ENCODE results near the gene LCA5L. TPM values are rescaled to one million over a fixed set of nuclear protein-coding genes. Genes with fewer than 3 reads are reported as not detected.
"Not testable (repeated sequence)": the region's sequence is repeated elsewhere in the genome, so short reads cannot be mapped to it uniquely, and the experiment has no call there.

Gene LCA5L
- total RNA-seq, 1 donor from 2014 or later: not detected

- Mint-ChIP-seq H3K4me3 (no peak overlapping the region), H3K9me3 (no peaks in the 10 kb centered on the region), H3K36me3 (ENCODE audit: low read depth) (no peaks in the 10 kb centered on the region), H3K4me1 (ENCODE audit: low read depth) (peaks cover 14% of the 10 kb centered on the region), H3K27ac (no peak overlapping the region), H3K27me3 (ENCODE audit: insufficient read depth) (peaks cover 46% of the 10 kb centered on the region)
- DNase-seq (ENCODE audit: low spot score): peak; percentile 9
- intact Hi-C loops (cut with micrococcal nuclease): no loop called here
Measured at GRCh38 chr21:39441502-39442475, 3.8 kb downstream of the LCA5L start.

GRCh38 chr21:39439232-39439631 lies 6.3 kb downstream of the LCA5L start:
- H3K36me3 Mint-ChIP-seq (ENCODE audit: low read depth): no peaks in the 10 kb centered on the region
- H3K4me3 Mint-ChIP-seq: no peak overlapping the region
- H3K9me3 Mint-ChIP-seq: no peaks in the 10 kb centered on the region
- no peak overlapping the region for H3K27ac Mint-ChIP-seq
- no peak for DNase-seq (ENCODE audit: low spot score)
- peaks cover 46% of the 10 kb centered on the region for H3K27me3 Mint-ChIP-seq (ENCODE audit: insufficient read depth)
- no peaks in the 10 kb centered on the region for H3K4me1 Mint-ChIP-seq (ENCODE audit: low read depth)
- intact Hi-C loops (cut with micrococcal nuclease): no loop called here

- no peaks in the 10 kb centered on the region for H3K9me3 Mint-ChIP-seq
- H3K36me3 Mint-ChIP-seq (ENCODE audit: low read depth): no peaks in the 10 kb centered on the region
- no peak overlapping the region for H3K4me3 Mint-ChIP-seq
- peaks cover 29% of the 10 kb centered on the region for H3K27me3 Mint-ChIP-seq (ENCODE audit: insufficient read depth)
- no peaks in the 10 kb centered on the region for H3K4me1 Mint-ChIP-seq (ENCODE audit: low read depth)
- no peak for DNase-seq (ENCODE audit: low spot score)
- no peak overlapping the region for H3K27ac Mint-ChIP-seq
- intact Hi-C loops (cut with micrococcal nuclease): no loop called here
Measured at GRCh38 chr21:39434950-39435349, 10.6 kb downstream of the LCA5L start.

GRCh38 chr21:39430954-39431353 lies 14.6 kb downstream of the LCA5L start:
- H3K4me1 Mint-ChIP-seq (ENCODE audit: low read depth): no peaks in the 10 kb centered on the region
- no peak for DNase-seq (ENCODE audit: low spot score)
- peaks cover 12% of the 10 kb centered on the region for H3K27me3 Mint-ChIP-seq (ENCODE audit: insufficient read depth)
- H3K27ac Mint-ChIP-seq: no peak overlapping the region
- no peak overlapping the region for H3K4me3 Mint-ChIP-seq
- intact Hi-C loops (cut with micrococcal nuclease): no loop called here
- no peaks in the 10 kb centered on the region for H3K36me3 Mint-ChIP-seq (ENCODE audit: low read depth)
- H3K9me3 Mint-ChIP-seq: no peaks in the 10 kb centered on the region

- no peak for DNase-seq (ENCODE audit: low spot score)
- no peaks in the 10 kb centered on the region for H3K9me3 Mint-ChIP-seq
- no peaks in the 10 kb centered on the region for H3K36me3 Mint-ChIP-seq (ENCODE audit: low read depth)
- intact Hi-C loops (cut with micrococcal nuclease): no loop called here
- H3K4me1 Mint-ChIP-seq (ENCODE audit: low read depth): no peaks in the 10 kb centered on the region
- H3K4me3 Mint-ChIP-seq: no peak overlapping the region
- H3K27ac Mint-ChIP-seq: no peak overlapping the region
- peaks cover 10% of the 10 kb centered on the region for H3K27me3 Mint-ChIP-seq (ENCODE audit: insufficient read depth)
Measured at GRCh38 chr21:39430457-39430856, 15.1 kb downstream of the LCA5L start.

GRCh38 chr21:39430016-39430415 lies 15.6 kb downstream of the LCA5L start:
- no peak overlapping the region for H3K27ac Mint-ChIP-seq
- no peaks in the 10 kb centered on the region for H3K36me3 Mint-ChIP-seq (ENCODE audit: low read depth)
- H3K27me3 Mint-ChIP-seq (ENCODE audit: insufficient read depth): peaks cover 10% of the 10 kb centered on the region
- intact Hi-C loops (cut with micrococcal nuclease): no loop called here
- no peak for DNase-seq (ENCODE audit: low spot score)
- H3K4me3 Mint-ChIP-seq: no peak overlapping the region
- no peaks in the 10 kb centered on the region for H3K9me3 Mint-ChIP-seq
- H3K4me1 Mint-ChIP-seq (ENCODE audit: low read depth): no peaks in the 10 kb centered on the region

- H3K27me3 Mint-ChIP-seq (ENCODE audit: insufficient read depth): peaks cover 10% of the 10 kb centered on the region
- H3K4me1 Mint-ChIP-seq (ENCODE audit: low read depth): no peaks in the 10 kb centered on the region
- H3K36me3 Mint-ChIP-seq (ENCODE audit: low read depth): no peaks in the 10 kb centered on the region
- no peak overlapping the region for H3K27ac Mint-ChIP-seq
- H3K9me3 Mint-ChIP-seq: no peaks in the 10 kb centered on the region
- intact Hi-C loops (cut with micrococcal nuclease): no loop called here
- H3K4me3 Mint-ChIP-seq: no peak overlapping the region
- no peak for DNase-seq (ENCODE audit: low spot score)
Measured at GRCh38 chr21:39429445-39429844, 16.1 kb downstream of the LCA5L start.

GRCh38 chr21:39422527-39423241 lies 22.9 kb downstream of the LCA5L start:
- no peak overlapping the region for H3K4me3 Mint-ChIP-seq
- H3K27me3 Mint-ChIP-seq (ENCODE audit: insufficient read depth): no peaks in the 10 kb centered on the region
- intact Hi-C loops (cut with micrococcal nuclease): no loop called here
- H3K36me3 Mint-ChIP-seq (ENCODE audit: low read depth): no peaks in the 10 kb centered on the region
- H3K4me1 Mint-ChIP-seq (ENCODE audit: low read depth): no peaks in the 10 kb centered on the region
- no peak overlapping the region for H3K27ac Mint-ChIP-seq
- no peak for DNase-seq (ENCODE audit: low spot score)
- no peaks in the 10 kb centered on the region for H3K9me3 Mint-ChIP-seq

GRCh38 chr21:39419204-39419603 lies 26.4 kb downstream of the LCA5L start:
- H3K27ac Mint-ChIP-seq; H3K9me3 Mint-ChIP-seq; H3K4me3 Mint-ChIP-seq; H3K36me3 Mint-ChIP-seq (ENCODE audit: low read depth); DNase-seq (ENCODE audit: low spot score); H3K27me3 Mint-ChIP-seq (ENCODE audit: insufficient read depth); H3K4me1 Mint-ChIP-seq (ENCODE audit: low read depth); intact Hi-C loops (cut with micrococcal nuclease): not testable (repeated sequence)

GRCh38 chr21:39406065-39406464 lies 39.5 kb downstream of the LCA5L start:
- intact Hi-C loops (cut with micrococcal nuclease): no loop called here
- H3K9me3 Mint-ChIP-seq: peaks cover 8% of the 10 kb centered on the region
- no peaks in the 10 kb centered on the region for H3K27me3 Mint-ChIP-seq (ENCODE audit: insufficient read depth)
- peaks cover 20% of the 10 kb centered on the region for H3K36me3 Mint-ChIP-seq (ENCODE audit: low read depth)
- no peak overlapping the region for H3K27ac Mint-ChIP-seq
- no peaks in the 10 kb centered on the region for H3K4me1 Mint-ChIP-seq (ENCODE audit: low read depth)
- H3K4me3 Mint-ChIP-seq: no peak overlapping the region
- DNase-seq (ENCODE audit: low spot score): no peak

- intact Hi-C loops (cut with micrococcal nuclease): no loop called here
- Mint-ChIP-seq H3K27me3 (ENCODE audit: insufficient read depth) (no peaks in the 10 kb centered on the region), H3K9me3 (no peaks in the 10 kb centered on the region), H3K27ac (no peak overlapping the region), H3K36me3 (ENCODE audit: low read depth) (peaks cover 16% of the 10 kb centered on the region), H3K4me3 (no peak overlapping the region), H3K4me1 (ENCODE audit: low read depth) (no peaks in the 10 kb centered on the region)
- DNase-seq (ENCODE audit: low spot score): no peak
Measured at GRCh38 chr21:39400173-39400572, 45.4 kb downstream of the LCA5L start.

GRCh38 chr21:39397646-39398385 lies 47.8 kb downstream of the LCA5L start:
- H3K36me3 Mint-ChIP-seq (ENCODE audit: low read depth): peaks cover 19% of the 10 kb centered on the region
- no peak overlapping the region for H3K27ac Mint-ChIP-seq
- H3K9me3 Mint-ChIP-seq: no peaks in the 10 kb centered on the region
- no peak overlapping the region for H3K4me3 Mint-ChIP-seq
- no peaks in the 10 kb centered on the region for H3K27me3 Mint-ChIP-seq (ENCODE audit: insufficient read depth)
- no peak for DNase-seq (ENCODE audit: low spot score)
- intact Hi-C loops (cut with micrococcal nuclease): no loop called here
- H3K4me1 Mint-ChIP-seq (ENCODE audit: low read depth): no peaks in the 10 kb centered on the region

- Mint-ChIP-seq H3K9me3 (no peaks in the 10 kb centered on the region), H3K36me3 (ENCODE audit: low read depth) (peaks cover 20% of the 10 kb centered on the region), H3K4me3 (no peak overlapping the region), H3K27me3 (ENCODE audit: insufficient read depth) (no peaks in the 10 kb centered on the region), H3K4me1 (ENCODE audit: low read depth) (peaks cover 5% of the 10 kb centered on the region), H3K27ac (no peak overlapping the region)
- intact Hi-C loops (cut with micrococcal nuclease): no loop called here
- no peak for DNase-seq (ENCODE audit: low spot score)
Measured at GRCh38 chr21:39392981-39393380, 52.6 kb downstream of the LCA5L start.
